Measurements from ENCODE around the gene ADGRL3. TPM values are rescaled to one million over a fixed set of nuclear protein-coding genes. Genes with fewer than 3 reads are reported as not detected.

ADGRL3 gene
- total RNA-seq, 4 donors from 2014 or later, result 2.2 to 10.0 (median 4.6) TPM

GRCh38 chr4:61531188-61531587 lies 331.1 kb downstream of the ADGRL3 start:
- intact Hi-C loops (cut with DNase I; ENCODE audit: low total_unique reads) (no loop called here), in situ Hi-C loops (cut with MboI; ENCODE audit: low pct_ligation_motif_present in 1 of 4, low pct_unique_long_range_greater_than_20kb in 1 of 4, low sequenced_read_pairs in 3 of 4) (no loop called here)
- TF ChIP-seq EP300 (IDR thresholded peaks at IDR 0.05; ENCODE audit: low read depth) (no peak), POLR2A (IDR thresholded peaks at IDR 0.05) (no peak), POLR2AphosphoS5 (IDR thresholded peaks at IDR 0.05) (no peak)
- TF ChIP-seq, protein P1, sequence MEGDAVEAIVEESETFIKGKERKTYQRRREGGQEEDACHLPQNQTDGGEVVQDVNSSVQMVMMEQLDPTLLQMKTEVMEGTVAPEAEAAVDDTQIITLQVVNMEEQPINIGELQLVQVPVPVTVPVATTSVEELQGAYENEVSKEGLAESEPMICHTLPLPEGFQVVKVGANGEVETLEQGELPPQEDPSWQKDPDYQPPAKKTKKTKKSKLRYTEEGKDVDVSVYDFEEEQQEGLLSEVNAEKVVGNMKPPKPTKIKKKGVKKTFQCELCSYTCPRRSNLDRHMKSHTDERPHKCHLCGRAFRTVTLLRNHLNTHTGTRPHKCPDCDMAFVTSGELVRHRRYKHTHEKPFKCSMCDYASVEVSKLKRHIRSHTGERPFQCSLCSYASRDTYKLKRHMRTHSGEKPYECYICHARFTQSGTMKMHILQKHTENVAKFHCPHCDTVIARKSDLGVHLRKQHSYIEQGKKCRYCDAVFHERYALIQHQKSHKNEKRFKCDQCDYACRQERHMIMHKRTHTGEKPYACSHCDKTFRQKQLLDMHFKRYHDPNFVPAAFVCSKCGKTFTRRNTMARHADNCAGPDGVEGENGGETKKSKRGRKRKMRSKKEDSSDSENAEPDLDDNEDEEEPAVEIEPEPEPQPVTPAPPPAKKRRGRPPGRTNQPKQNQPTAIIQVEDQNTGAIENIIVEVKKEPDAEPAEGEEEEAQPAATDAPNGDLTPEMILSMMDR (IDR thresholded peaks at IDR 0.05), result no peak
- H3K27ac ChIP-seq, result no peak overlapping the region
- H3K9me3 ChIP-seq, result no peaks in the 10 kb centered on the region
- H3K4me3 ChIP-seq, result no peak overlapping the region
- H3K4me1 ChIP-seq, result no peaks in the 10 kb centered on the region
- H3K36me3 ChIP-seq, result no peaks in the 10 kb centered on the region
- DNase-seq, result no peak
- WGBS, 2 donors (ENCODE audit: low coverage in 1 of 2), result 63 to 75% methylated on average over 5 of the region's 5 CpGs
- no peaks in the 10 kb centered on the region for H3K27me3 ChIP-seq

DNA sequence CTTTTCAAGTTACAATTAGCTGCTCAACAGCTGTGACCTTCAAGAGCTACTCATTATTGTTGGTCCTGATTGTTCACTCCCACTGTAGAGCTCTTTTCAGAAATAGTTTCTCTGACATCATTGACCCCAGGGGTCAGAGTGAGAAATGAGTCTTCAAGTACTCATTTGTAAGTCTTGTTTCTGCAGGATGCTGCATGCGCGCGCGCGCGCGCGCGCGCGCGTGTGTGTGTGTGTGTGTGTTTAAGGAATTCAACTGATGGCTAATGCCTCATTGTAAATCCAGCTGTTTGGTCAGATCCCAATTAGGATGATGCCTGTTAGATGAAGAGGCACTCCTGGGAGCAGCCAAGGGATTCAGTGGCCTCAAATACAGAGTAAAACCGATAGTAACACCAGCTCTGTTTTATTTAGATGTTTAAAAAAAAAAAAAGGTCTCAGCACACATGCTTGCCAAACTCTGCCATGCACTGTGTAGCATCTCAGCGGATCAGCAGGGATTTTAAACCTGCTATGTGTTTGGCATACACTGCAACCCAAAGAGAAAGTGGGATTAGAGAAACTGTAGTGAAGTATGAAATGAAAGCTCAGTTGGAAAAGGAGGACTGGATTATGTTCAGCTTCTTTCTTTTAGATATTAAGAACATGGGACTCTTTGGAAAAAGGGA lies 332.3 kb downstream of the ADGRL3 start:
- Histone ChIP-seq H3K27ac (no peak overlapping the region), H3K27me3 (no peaks in the 10 kb centered on the region), H3K4me3 (no peak overlapping the region), H3K36me3 (no peaks in the 10 kb centered on the region), H3K4me1 (no peaks in the 10 kb centered on the region), H3K9me3 (no peaks in the 10 kb centered on the region)
- intact Hi-C loops (cut with DNase I; ENCODE audit: low total_unique reads) (no loop called here), in situ Hi-C loops (cut with MboI; ENCODE audit: low pct_ligation_motif_present in 1 of 4, low pct_unique_long_range_greater_than_20kb in 1 of 4, low sequenced_read_pairs in 3 of 4) (no loop called here)
- TF ChIP-seq POLR2A (IDR thresholded peaks at IDR 0.05) (no peak), EP300 (IDR thresholded peaks at IDR 0.05; ENCODE audit: low read depth) (no peak), POLR2AphosphoS5 (IDR thresholded peaks at IDR 0.05) (no peak)
- TF ChIP-seq, protein P1 (IDR thresholded peaks at IDR 0.05), result no peak
- no peak for DNase-seq
- WGBS, 2 donors (ENCODE audit: low coverage in 1 of 2), result 61 to 82% methylated on average over 12 to 14 of the region's 14 CpGs

- H3K27ac ChIP-seq, result no peak overlapping the region
- WGBS, 2 donors (ENCODE audit: low coverage in 1 of 2), result 52% methylated on average over 1 of the region's 1 CpG; no CpG with 5 or more reads in 1 of the 2 donors
- in situ Hi-C loops (cut with MboI; ENCODE audit: low pct_ligation_motif_present in 1 of 4, low pct_unique_long_range_greater_than_20kb in 1 of 4, low sequenced_read_pairs in 3 of 4), result no loop called here
Observed at GRCh38 chr4:61533140-61533539, 333.0 kb downstream of the ADGRL3 start.

GRCh38 chr4:61540944-61541343 lies 340.8 kb downstream of the ADGRL3 start:
- Histone ChIP-seq H3K4me3 (no peak overlapping the region), H3K36me3 (no peaks in the 10 kb centered on the region), H3K4me1 (peaks cover 0 to 15% (median 1%) of the 10 kb centered on the region in 4 donors), H3K27ac (peak overlapping the region; percentile 8 to 54 (median 46)), H3K27me3 (no peaks in the 10 kb centered on the region), H3K9me3 (no peaks in the 10 kb centered on the region)
- DNase-seq, result peak; percentile 80
- TF ChIP-seq POLR2A (IDR thresholded peaks at IDR 0.05), result no peak
- peak; percentile 10 to 57 (median 48) for TF ChIP-seq POLR2AphosphoS5 (IDR thresholded peaks at IDR 0.05)
- TF ChIP-seq EP300 (IDR thresholded peaks at IDR 0.05; ENCODE audit: low read depth), result no peak
- TF ChIP-seq, protein P1 (IDR thresholded peaks at IDR 0.05), result peak in 3 of 5 experiments; percentile 20 to 72 (median 49)
- intact Hi-C loops (cut with DNase I; ENCODE audit: low total_unique reads) (no loop called here), in situ Hi-C loops (cut with MboI; ENCODE audit: low pct_ligation_motif_present in 1 of 4, low pct_unique_long_range_greater_than_20kb in 1 of 4, low sequenced_read_pairs in 3 of 4) (no loop called here)
- 43 to 54% methylated on average over 1 to 2 of the region's 2 CpGs for WGBS, 2 donors (ENCODE audit: low coverage in 1 of 2)

More at GRCh38 chr4:61533140-61533539, 333.0 kb downstream of the ADGRL3 start:
- DNase-seq, result no peak
- Histone ChIP-seq H3K36me3 (no peaks in the 10 kb centered on the region), H3K4me1 (no peaks in the 10 kb centered on the region), H3K27me3 (no peaks in the 10 kb centered on the region), H3K9me3 (no peaks in the 10 kb centered on the region), H3K4me3 (no peak overlapping the region)
- TF ChIP-seq, protein P1 (IDR thresholded peaks at IDR 0.05), result no peak
- no peak for TF ChIP-seq POLR2A (IDR thresholded peaks at IDR 0.05)
- TF ChIP-seq POLR2AphosphoS5 (IDR thresholded peaks at IDR 0.05), result no peak
- TF ChIP-seq EP300 (IDR thresholded peaks at IDR 0.05; ENCODE audit: low read depth), result no peak
- intact Hi-C loops (cut with DNase I; ENCODE audit: low total_unique reads), result no loop called here

Data from transverse colon (tissue), 4 donors.